GM12873 (cell line): Measurements from ENCODE around the gene WFDC1.

Source experiments
- TF ChIP-seq, protein P1 (sequence below): IDR thresholded peaks from 2 replicates; pipeline ENCODE4 v1.5.1; 2012; ENCODE audit warnings: low read depth, mild to moderate bottlenecking, moderate library complexity, low read length, control low read depth; ENCODE audit not compliant: insufficient read depth; ENCODE audit errors: missing control alignments

Gene WFDC1

DNA sequence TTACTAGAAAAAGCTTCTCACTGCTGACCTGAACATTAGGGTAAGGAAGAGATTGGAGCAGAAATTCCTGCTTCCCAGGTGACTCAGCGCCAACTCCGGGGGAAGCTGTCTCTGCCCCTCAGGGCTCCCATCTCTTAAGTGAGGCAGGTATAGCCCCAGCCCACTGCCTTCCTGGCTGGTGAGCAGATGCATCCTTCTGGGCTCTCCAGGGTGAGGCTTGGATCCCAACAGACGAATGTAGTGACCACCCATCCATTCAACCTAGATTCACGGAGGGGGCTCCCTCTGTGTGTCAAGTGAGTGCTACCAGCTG, 76.8 kb downstream of the WFDC1 start:
- TF ChIP-seq, protein P1, sequence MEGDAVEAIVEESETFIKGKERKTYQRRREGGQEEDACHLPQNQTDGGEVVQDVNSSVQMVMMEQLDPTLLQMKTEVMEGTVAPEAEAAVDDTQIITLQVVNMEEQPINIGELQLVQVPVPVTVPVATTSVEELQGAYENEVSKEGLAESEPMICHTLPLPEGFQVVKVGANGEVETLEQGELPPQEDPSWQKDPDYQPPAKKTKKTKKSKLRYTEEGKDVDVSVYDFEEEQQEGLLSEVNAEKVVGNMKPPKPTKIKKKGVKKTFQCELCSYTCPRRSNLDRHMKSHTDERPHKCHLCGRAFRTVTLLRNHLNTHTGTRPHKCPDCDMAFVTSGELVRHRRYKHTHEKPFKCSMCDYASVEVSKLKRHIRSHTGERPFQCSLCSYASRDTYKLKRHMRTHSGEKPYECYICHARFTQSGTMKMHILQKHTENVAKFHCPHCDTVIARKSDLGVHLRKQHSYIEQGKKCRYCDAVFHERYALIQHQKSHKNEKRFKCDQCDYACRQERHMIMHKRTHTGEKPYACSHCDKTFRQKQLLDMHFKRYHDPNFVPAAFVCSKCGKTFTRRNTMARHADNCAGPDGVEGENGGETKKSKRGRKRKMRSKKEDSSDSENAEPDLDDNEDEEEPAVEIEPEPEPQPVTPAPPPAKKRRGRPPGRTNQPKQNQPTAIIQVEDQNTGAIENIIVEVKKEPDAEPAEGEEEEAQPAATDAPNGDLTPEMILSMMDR = no peak

DNA sequence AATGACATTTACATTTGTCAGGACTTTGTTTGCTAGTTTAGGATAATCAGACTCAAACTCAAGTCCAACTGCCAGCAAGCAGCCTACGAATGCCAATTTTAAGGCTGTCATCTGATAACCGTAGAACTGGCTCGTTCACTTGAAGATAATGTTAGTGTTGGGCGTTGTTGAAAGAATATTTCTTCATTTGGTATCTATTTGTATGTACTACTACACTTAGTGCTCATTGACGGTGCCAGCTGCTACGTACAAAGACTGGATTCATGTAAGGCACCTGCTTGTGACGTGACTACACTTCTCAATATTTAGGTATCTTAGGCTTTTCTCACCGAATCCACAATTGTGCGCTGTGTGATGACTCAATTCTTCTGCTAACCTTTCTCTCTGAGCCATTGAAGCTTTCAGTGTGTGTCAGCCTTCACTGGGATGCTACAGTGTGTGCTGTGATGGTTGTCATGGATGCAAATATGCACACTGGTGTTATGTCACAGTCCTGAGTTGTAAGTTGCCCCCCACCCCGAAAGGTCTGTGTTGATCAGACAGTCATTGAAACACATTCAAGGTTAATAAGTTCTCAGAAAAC, 79.3 kb downstream of the WFDC1 start:
- TF ChIP-seq, protein P1 = no peak

DNA sequence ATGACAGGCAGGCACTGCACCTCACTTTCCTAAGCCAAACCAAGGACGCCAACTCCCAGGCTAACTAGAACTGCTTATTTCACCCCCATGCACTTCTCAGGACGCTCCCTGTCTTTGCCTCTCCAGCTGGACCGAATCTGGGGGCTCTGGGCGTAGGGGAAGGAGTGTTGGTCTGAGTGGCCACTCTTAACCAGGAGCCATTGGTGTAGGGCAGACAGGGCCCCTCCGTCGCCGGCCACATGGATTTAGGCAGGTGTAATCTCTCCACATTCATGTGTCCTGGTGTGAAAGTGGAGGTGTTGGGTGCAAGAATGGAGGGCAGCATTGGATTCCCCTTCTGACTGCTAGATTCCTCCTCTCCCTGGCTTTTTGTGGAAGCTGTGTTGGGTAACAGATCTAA, 83.4 kb downstream of the WFDC1 start:
- TF ChIP-seq, protein P1 = no peak

DNA sequence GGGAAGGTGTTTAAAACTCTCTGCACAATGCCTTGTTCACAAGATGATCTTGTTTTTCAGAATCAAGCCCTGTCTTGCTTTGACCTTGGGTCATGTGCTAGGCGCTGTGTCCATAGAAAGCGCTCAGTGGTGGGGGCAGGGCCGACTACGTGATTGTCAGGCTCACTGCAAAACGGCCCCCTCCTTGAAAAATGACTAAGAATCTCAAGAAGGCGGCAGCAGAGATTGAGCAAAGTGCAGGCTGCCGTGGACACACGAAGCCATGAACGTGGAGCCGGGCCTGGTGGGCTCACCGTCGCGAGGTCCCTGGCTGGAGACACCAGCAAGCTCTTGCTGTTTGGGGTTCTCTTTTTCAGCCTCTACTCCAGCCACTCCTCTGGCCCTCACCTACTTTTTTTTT, 83.9 kb downstream of the WFDC1 start:
- TF ChIP-seq, protein P1 = no peak

DNA sequence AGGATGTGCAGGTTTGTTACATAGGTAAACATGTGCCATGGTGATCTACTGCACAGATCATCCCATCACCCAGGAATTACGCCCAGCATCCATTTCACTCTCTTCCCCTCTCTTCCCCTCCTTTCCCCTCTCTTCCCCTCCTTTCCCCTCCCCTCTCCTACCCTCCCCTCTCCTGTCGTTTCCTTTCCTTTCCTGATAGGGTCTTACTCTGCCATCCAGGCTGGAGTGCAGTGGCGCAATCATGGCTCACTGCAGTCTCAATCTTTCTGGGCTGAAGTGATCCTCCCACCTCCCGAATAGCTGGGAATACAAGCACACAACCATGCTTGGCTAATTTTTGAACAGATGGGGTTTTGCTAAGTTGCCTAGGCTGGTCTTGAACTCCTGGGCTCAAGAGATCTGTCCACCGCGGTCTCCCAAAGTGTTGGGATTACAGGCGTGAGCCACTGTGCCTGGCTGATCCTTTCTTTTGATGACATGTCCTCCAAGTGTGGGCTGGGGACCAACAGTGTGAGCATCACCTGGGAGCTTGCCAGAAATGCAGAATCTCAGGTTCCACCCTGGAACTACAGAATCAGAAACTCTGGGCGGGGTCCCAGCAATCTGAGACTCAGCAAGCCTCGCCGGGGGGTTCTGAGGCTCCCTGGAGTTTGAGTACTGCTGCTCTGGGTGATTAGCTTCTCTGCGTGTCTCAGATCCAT, 84.5 kb downstream of the WFDC1 start:
- TF ChIP-seq, protein P1 = no peak
